HG03571 (cell line): ENCODE results near the gene DAGLA.

Experiments used
- ATAC-seq: cut with Tn5 transposase; IDR thresholded peaks from one replicate; pipeline ENCODE4 v1.9.1; 2021; ENCODE audit not compliant: unreplicated experiment

The DAGLA gene

GRCh38 chr11:61725781-61726231, 45.6 kb downstream of the DAGLA start:
- ATAC-seq: no peak

GRCh38 chr11:61726775-61727174, 46.6 kb downstream of the DAGLA start:
- no peak for ATAC-seq

- ATAC-seq: no peak
Observed at GRCh38 chr11:61727401-61727811, 47.2 kb downstream of the DAGLA start.

DNA sequence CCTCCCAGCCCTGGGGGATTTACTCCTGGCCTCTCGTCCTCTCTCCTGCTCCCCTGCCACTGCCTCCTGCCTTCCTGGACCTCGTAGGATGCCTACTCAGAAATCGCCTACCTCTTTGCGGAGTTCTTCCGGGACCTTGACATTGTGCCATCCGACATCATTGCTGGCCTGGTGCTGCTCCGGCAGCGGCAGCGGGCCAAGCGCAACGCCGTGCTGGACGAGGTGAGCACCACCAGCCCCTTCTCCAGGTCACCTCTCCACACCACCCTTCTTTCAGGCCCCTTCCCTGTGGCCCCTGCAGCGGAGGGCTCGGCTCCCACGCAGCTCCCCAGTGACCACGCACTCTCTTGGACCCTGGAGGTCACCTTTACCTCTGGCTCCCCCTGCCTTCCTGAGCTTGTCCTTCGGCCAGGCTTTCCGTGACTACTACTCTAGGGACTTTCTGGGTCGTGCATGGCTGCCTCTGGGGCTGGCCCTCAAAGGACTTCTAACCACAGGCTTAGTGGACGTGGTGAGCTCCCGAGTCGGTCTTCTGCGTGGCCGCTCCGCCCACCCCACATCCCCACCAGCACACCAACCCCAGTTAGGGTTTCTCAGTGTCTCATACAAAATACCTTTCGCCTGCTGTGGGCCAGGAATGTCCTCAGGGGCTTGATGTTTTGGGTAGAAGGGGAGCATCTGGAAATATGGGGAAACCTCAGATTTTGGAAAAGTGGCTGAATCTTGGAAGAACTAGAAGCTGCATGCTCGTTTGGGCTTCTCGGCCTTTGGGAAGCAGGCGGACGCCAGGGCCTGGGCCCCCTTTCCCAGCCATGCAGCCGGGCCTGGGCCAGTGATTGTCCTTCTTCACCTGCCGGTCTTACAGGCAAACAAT, 48.1 kb downstream of the DAGLA start:
- ATAC-seq: no peak

DNA sequence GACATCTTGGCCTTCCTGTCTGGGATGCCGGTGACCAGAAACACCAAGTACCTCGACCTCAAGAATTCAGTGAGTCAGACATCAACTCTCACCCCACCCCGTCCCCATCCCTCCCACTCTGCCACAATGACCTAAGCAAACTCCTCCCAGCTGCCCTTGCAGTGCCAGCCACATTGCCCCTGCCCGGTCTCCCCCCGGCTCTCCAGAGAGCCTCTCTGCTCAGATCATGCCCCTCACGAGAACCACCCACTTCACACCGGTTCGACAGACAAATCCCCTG, 48.7 kb downstream of the DAGLA start:
- ATAC-seq: no peak

GRCh38 chr11:61730240-61730994, 50.2 kb downstream of the DAGLA start:
- no peak for ATAC-seq

DNA sequence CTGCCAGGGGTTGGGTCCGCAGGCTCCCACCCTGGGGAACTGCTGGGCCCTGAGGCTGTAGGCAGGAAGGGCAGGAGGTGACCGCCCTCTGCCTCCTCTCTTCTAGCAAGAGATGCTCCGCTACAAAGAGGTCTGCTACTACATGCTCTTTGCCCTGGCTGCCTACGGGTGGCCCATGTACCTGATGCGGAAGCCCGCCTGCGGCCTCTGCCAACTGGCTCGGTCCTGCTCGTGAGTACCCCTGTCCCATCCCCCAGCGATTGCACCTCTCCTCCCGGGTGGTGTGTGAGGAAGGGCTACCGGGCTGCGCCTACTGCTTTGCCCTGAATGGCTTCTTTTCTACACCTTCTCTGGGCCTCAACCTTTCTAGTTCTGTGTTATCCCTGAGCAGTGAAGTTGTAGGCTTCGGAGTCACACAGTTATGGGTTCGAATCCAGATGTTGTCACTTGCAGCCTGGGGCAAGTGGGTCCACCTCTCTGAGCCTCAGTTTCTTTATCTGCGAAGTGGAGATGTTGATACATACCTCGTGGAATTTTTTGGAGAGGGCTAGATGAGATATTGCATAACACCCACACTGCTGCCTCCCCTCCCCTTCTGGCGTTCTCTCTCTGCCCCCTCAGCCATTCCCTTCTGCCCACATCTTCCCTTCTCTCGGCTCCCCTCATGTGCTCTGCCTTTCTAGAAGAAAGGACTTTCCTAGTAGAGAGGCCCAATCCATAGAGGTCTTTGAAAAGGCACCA, 51.2 kb downstream of the DAGLA start:
- ATAC-seq: no peak

DNA sequence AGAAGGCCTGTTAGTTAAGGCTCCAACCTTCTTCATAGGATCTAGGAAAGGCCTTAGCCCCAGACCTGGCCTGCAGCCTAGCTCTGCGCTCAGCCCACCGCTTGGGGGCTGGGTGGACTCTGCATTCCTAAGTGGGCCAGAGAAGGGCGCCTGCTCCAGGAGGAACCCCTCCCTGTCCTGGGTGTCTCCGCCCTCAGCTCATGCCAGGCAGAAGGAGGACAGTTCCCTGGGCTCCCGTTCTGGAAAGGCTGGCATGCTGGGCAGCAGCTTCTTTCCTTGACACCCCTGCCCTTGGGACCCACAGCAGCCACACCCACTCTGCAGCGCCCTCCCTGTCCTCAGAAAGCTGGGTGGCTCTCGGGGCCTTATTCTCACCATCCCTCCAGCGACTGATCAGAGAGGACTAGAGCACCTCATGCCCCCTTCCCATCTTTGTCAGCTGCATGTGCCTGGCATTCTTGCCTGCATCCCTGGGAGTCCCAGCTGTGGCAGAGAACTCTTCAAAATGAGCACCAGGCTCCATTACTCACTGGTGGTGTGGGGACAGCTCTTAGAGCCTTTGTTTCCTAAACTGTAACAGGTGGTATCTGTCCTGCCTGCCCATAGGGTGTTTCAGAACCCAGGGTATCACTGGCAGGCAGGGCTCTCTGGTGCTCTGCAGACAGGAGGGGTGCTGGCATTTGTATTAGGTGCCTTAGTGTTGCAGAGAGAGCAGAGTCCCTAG, 51.9 kb downstream of the DAGLA start:
- no peak for ATAC-seq

DNA sequence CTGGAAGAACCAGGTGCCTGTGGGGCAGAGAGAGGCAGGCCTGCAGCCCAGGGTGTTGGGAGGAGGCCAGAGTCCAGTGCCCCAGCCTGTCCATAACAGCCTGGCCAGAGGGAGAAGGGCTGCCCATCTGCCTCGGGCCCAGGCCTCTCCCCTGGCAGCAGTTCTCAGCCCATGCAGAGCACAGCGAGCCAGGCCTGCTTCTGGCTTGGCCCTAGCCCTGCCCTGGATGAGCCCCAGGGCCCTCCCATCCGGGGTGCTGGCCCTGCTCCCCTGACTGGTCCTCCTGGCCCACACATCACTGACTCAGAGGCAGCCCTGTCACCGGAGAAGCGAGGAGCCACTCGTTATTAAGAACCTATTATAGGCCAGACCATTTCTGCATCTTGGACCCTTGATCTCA, 52.5 kb downstream of the DAGLA start:
- no peak for ATAC-seq

GRCh38 chr11:61733120-61733978, 53.2 kb downstream of the DAGLA start:
- peak; percentile 61 for ATAC-seq

GRCh38 chr11:61734767-61735166, 54.6 kb downstream of the DAGLA start:
- ATAC-seq: no peak

DNA sequence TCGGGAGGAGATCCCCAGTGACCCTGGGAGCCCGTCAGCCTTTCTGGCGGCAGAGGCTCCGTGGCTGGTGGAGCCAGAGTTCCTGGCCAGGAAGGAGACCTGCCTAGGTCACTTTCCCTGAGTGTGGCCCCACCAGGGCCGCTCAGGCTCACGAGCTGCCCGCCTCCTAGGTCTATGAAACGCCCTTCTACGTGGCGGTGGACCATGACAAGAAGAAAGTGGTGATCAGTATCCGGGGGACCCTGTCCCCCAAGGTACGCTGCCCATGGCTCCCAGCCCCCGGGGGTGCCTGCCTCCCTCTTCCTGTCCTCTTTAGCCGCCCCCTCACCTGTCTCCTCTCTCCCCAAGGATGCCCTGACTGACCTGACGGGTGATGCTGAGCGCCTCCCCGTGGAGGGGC, 55.2 kb downstream of the DAGLA start:
- no peak for ATAC-seq

- ATAC-seq: no peak
Observed at GRCh38 chr11:61736310-61736709, 56.1 kb downstream of the DAGLA start.

DNA sequence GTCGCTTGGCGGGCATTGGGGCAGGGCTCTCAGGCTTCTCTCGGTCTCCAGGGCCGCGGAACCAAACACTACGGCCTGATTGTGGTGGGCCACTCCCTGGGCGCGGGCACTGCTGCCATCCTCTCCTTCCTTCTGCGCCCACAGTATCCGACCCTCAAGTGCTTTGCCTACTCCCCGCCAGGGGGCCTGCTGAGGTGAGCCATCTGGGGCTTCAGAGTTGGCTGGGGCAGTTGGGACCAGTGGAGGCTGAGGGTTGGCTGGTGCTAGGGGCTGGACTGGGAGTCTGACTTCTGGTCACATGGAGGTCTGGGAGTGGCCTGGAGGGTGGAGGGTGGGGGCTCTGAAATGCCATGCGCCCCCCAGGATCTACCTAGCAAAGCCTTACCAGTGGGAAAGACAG, 56.9 kb downstream of the DAGLA start:
- ATAC-seq: no peak

DNA sequence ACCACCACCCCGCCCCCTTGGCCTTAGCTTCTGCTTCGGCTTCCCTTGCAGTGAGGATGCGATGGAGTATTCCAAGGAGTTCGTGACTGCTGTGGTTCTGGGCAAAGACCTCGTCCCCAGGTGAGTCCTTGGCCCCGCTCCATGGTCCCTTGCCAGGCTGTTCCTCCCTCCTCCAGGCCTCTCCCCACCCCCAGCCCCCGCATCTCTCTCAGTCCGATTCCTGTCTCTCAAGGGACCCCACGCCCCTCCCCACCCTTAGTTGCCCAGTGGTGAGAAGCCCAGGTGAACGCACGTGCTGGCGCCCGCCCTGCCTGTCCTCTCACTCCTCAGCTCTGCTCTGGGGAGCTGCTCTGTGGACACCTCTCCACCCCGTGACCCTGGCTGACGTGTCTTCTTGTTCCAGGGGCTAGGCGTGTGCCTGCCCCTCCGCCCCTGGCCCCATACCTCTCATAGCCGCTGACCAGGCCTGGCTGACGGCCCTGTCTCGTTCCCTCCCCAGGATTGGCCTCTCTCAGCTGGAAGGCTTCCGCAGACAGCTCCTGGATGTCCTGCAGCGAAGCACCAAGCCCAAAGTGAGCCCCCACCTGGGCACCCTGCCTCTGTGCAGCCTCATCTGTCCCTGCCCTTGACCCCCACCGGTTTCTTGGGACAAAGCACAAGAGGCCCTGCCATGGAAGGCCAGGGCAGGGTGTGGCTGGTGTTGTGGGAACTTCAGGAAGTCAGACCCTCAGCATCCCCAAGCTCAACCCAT, 57.6 kb downstream of the DAGLA start:
- ATAC-seq: no peak

DNA sequence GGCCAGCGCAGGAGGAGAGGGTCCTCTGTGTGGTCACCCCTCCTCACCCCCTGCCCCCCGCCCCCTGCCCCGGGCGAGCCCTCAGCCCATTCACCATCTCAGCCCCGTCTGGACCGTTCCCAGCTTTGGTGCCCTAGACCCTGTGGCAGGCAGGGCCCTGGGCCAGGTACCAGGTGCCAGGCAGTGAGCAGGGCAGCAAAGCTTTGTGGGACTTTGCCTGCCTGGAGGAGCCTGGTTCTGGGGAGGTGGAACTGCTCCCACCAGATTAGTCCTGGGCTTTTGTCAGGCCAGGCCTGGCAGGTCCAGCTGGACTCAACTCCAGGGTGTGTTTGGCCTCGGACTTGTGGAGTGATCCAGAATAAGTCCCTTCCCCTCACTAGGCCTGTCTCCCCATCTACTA, 58.6 kb downstream of the DAGLA start:
- ATAC-seq: no peak

DNA sequence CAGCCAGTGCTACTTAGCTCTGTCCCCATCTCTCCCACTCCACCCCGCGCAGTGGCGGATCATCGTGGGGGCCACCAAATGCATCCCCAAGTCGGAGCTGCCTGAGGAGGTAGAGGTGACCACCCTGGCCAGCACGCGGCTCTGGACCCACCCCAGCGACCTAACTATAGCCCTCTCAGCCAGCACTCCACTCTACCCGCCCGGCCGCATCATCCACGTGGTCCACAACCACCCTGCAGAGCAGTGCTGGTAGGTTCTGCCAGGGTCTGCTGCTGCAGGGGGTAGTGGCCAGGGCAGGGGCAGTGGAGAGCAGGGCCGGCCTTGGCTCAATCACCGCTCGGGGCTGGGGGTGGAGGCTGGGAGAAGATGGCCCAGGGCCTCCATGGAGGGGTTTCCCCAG, 59.2 kb downstream of the DAGLA start:
- ATAC-seq: no peak

- ATAC-seq: no peak
Observed at GRCh38 chr11:61739966-61740365, 59.8 kb downstream of the DAGLA start.

GRCh38 chr11:61742391-61742790, 62.2 kb downstream of the DAGLA start:
- no peak for ATAC-seq
